SK-MEL-5 (cell line): ENCODE measurements around the gene PRR7. TPM values are rescaled to one million over a fixed set of nuclear protein-coding genes. Genes with fewer than 3 reads are reported as not detected.

Source experiments
- DNase-seq: peaks from one replicate; pipeline ENCODE4 v3.0.0-alpha.2; 2016; ENCODE audit warnings: low read depth, low spot score
- in situ Hi-C: cut with HindIII; loops from 2 replicates; pipeline ENCODE4 v1.10.0; 2016; ENCODE audit warnings: low sequenced_read_pairs, high pct_unique_total_duplicates, low pct_unique_long_range_greater_than_20kb
- total RNA-seq: library from RNA; depleted of rRNA; stranded (reverse); fragments of >200 nt; shearing (Covaris generic); gene quantifications from 2 replicates; pipeline ENCODE4 v1.2.3, GENCODE V29; 2014

The PRR7 gene
- total RNA-seq, 1 experiment from 2014 or later: 38.8 TPM

DNA sequence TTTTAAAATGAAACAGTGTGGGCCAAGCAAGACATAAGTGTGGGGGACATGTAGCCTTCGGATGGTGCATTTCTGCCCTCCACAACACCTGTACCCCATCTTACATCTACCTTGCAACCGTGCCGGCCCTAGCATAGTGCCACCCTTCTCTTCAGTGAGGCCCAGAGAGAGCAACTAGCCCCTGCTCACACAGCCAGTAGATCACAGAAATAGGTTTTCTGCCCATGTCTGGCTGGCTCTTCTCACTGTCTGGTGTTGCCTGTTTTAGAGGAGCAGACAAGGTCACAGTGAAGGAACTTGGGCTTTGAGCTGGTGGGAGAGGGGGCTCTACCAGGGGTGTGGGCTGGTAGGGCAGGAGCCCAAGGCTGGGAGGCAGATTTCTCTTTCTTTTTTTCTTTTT lies 39.6 kb downstream of the PRR7 start:
- no peak for DNase-seq
- in situ Hi-C loops: no loop called here

- in situ Hi-C loops: no loop called here
- no peak for DNase-seq
Observed at GRCh38 chr5:177487144-177487543, 40.5 kb downstream of the PRR7 start.

GRCh38 chr5:177487975-177488374 lies 41.4 kb downstream of the PRR7 start:
- in situ Hi-C loops: no loop called here
- no peak for DNase-seq

GRCh38 chr5:177489119-177489716 lies 42.6 kb downstream of the PRR7 start:
- DNase-seq: no peak
- in situ Hi-C loops: no loop called here

- no peak for DNase-seq
- in situ Hi-C loops: no loop called here
Observed at GRCh38 chr5:177490311-177490991, 43.8 kb downstream of the PRR7 start.

- no peak for DNase-seq
- in situ Hi-C loops: no loop called here
Observed at GRCh38 chr5:177490992-177491391, 44.4 kb downstream of the PRR7 start.

DNA sequence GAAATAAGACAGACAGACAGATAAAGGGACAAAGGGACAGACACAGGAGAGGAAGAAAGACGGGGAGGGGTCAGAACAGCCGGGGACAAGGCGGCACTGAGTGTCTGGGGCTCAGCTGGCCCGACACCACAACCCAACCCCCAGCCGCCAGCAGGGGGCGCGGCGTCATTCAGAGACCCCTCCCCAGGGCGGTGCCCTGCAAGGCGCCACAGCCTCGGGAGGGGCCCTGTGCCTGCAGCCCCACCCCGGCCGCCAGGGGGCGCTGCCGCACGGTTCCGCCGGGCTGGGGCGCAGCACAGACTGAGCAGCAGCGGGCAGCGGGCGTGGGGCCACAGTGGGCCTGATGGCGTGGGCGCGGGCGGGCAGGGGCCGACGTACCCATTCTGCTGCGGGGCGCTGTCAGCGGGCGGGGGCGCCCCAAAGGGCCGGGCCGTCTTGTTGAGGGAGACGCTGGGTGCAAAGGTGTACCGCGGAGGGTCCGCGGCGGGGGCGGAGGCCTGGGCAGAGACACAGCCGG lies 44.9 kb downstream of the PRR7 start:
- DNase-seq: peak; percentile 64

DNA sequence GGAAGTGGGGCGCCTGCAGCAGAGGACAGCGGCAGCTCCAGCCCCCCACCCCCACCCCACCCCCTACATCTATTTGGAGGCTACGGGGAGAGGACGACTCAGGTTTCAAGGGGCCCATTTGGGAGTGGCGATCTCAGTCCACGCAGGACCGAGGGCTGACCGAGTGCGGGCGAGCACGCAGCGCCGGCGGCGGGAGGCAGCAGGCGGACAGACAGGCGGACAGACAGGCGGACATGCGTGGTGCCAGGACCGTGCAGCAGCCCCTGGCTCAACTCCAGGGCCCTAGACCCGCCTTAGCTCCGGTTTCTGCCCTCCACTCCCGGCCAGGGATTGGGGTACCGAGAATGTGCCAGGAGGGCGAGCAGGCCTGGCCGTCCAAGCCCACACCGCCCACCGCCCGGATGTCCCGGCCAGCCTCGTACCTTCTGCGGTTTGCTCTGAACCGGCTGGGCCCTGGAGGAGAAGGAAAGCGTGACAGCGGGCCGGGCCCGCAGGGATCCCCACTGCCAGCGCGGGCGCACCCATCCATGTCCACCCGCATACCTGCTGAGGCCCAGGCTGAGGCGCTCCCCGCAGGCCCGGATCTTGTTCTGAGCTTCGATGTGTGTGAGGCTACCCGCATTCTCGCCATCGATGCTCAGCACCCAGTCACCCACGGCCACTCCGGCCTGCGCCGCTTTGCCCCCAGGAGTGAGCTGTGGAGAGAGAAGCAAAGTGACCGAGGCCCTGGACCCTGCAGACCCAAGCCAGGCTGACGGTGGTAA lies 45.6 kb downstream of the PRR7 start:
- in situ Hi-C loops: no loop called here
- no peak for DNase-seq

More for the DNA sequence above, 44.9 kb downstream of the PRR7 start:
- in situ Hi-C loops: no loop called here

DNA sequence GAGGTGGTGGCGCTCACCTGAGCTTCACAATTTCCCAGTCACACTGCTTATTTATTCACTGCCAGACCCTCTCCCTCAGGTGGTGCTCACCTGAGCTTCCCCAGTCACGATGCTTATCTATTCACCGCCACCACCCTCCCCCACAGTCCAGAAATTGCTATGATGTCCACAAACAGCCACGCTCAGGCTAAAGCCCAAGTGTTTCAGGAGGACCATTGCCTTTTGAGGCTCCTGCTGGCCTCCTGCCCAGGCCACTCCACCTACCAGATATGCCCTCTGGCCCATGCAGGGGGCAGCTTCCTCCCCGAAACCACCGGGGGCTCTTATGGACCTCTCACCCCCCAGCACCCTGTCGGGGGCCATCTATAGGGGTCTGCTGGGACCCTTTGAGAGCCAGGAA lies 46.2 kb downstream of the PRR7 start:
- no peak for DNase-seq
- in situ Hi-C loops: no loop called here

DNA sequence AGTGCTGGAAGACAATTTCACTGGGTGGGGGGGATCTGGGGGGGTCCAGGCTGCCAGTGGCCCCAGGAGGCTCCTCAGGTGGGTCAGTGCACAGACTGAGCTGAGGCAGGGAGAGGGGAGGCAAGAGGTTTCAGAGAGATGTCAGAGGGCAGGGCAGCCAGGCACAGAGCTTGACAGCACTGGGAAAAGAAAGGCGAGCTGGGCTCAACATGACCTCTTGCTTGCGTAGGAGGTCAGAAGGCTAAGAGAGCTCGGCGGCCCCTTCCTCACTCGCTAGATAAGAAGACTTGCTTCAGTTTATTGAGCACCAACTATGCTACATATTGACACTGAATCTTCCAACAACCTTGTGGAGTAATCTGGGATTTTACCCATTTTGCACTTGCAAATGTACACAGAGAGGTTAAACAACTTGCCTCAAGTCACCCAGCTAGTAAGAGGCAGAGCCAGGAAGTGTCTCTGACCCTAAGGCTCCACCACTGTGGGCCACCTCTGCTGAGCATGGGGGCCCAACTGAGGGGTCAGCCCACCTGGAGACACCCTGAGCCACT lies 47.3 kb downstream of the PRR7 start:
- in situ Hi-C loops: no loop called here

DNA sequence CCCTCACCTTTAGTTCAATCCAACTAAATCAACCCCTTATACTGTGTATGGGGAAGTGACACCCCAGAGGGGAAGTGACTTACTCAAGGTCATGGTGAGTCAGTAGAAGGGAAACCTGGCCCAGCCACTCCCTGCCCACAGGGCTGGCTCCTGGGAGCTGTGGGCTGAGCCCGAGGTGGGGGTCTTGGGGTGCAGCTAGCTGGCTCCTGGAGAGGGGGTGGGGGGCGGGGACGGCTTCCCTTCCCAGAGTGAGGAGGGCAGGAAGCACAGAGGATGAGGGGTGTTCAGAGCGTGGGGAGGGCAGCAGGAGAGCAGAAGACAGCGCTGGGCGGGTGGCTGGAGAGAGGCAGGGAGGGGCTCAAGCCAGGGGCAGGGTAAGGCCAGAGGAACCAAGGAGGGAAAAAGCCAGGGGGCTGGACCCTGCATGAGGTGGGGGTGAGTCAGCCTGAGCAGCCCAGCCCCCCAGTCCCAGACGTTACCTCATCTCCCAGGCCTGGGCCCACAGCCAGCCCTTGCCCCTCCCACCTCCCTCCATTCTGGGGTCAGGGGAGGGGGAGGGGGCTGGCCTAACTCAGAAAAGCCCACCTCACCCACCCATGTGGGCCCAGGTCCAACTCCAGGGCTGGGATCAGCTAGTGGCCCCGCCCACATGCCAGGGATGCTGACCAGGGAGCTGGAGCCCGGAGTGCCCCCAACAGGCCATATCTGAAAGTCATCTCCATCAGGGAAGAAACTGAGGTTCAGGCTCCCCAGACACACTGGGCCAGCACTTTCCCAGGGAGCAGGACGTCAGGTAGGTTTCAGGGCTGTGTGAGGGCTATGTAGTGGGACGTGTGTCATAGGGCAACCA lies 48.0 kb downstream of the PRR7 start:
- DNase-seq: peak; percentile 34
- in situ Hi-C loops: no loop called here

More for the DNA sequence above, 47.3 kb downstream of the PRR7 start:
- no peak for DNase-seq

GRCh38 chr5:177495243-177496060 lies 48.8 kb downstream of the PRR7 start:
- in situ Hi-C loops: no loop called here
- peak; percentile 43 for DNase-seq

GRCh38 chr5:177496070-177496726 lies 49.6 kb downstream of the PRR7 start:
- DNase-seq: peak; percentile 37
- in situ Hi-C loops: no loop called here

DNA sequence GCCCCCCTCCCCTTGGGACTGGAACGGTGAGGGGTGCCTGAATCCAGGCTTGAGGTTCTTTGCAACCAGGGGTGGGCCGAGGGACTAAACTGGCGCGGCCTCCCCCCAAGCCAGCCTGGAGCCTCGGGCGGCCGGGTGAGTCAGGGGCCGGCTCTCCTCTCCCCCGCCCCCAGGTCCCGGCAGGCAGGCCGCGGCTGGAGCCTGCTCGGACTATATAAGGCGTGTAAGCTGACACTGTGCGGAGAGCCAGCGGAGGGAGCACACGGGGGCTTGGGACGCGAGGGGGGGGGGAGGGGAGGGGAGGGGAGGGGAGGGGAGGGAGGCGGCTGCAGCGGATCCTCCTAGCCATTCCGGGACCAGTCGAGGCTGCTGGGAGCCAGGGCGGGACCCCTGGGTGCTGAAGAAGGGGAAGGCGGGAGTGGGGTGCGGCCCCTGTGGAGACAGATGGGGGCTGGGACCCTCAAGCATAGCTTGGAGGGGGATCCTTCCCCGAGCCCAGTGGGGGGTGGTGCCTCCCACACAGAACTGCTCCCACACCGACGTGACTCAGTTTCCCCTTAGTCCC lies 50.2 kb downstream of the PRR7 start:
- DNase-seq: peak; percentile 34
- in situ Hi-C loops: no loop called here

DNA sequence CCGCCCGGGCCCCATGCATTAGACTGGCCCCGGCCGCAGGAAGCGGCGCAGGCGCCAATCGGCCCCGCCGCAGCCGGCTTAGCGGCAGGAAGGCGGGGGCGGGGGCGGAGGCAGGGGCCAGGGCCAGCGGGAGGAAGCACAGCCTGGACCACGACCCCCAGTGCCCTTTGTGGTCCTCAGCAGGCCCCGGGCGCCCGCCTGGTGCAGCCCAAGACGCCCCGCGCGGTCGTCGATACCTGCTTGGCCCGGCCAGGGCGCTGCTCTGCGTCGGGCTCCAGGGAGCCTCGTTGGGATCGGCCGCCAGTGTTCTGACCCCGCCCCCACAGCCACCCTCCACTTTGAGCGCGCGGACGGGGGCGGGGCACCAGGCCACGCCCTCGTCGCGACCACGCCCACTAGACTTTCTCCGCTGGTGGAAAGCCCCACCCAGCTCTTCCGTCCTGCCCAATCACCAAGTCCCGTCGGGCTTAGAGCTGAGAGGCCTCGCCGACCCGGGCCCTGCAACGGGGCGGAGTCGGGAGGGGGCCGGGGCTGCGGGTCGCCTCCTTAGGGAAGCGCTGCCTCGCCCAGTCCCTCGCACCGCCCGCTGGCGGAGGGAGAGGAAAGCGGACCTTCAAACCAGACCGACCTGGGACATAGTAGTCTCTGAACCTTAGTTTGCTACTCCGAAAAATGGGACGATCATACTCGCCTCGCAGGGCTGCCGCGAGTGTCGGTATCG lies 50.8 kb downstream of the PRR7 start, which contains the start of gene PDLIM7:
TSS of gene PDLIM7 (minus strand) at position 313 of the 721 bp plus-strand sequence. CDS start 1,092 bp downstream, outside the sequence.
- in situ Hi-C loops: no loop called here
- DNase-seq: peak; percentile 92
